Right lobe of liver (tissue), 4 donors: ENCODE results near the gene CTCF.

Source experiments
- CTCF ChIP-seq, 4 donors: fragments of 200-600 bp in 3 of 4; fragments of 450-650 bp in 1 of 4; IDR thresholded peaks; one replicate each; pipeline versions ENCODE4 v1.5.1 to v1.8.0; 2016 to 2022; ENCODE audit warnings: antibody characterized with exemption in 4 of 4, mild to moderate bottlenecking in 2 of 4
- POLR2A ChIP-seq: fragments of 450-650 bp; IDR thresholded peaks from one replicate; pipeline ENCODE4 v1.6.1; 2017; ENCODE audit warnings: antibody characterized with exemption, mild to moderate bottlenecking
- donor health status: DM: no; HTN: no; CAD: no.
- donor health status: DM: no; HTN: no; CAD: no.
- donor health status: DM: no; HTN: yes; CAD: no.

- TF ChIP-seq CTCF (IDR thresholded peaks at IDR 0.05) (no peak), POLR2A (no peak)
Measured at GRCh38 chr16:67517155-67517445, 45.2 kb upstream of the CTCF start.
